GM23338 (cell line): ENCODE measurements around the gene FAM81B. TPM values are rescaled to one million over a fixed set of nuclear protein-coding genes. Genes with fewer than 3 reads are reported as not detected.

Source experiments
- ATAC-seq: fragments of 200-7000 bp; cut with Tn5 transposase; 3 replicates; pipeline ENCODE4 v1.9.1; 2020
- DNase-seq: peaks from one replicate; pipeline ENCODE4 v3.0.0-alpha.2; 2015; ENCODE audit warnings: low spot score
- H2AFZ ChIP-seq: fragments of 200-600 bp; sonication (generic); 2 replicates; pipeline ENCODE4 v1.8.0; 2016; ENCODE audit warnings: antibody characterized with exemption, mild to moderate bottlenecking, moderate library complexity
- H3F3A ChIP-seq: fragments of 200-600 bp; sonication (generic); replicated peaks from 2 replicates; pipeline ENCODE4 v1.8.0; 2017; ENCODE audit warnings: antibody characterized with exemption, mixed run types, low read depth
- H3K27ac ChIP-seq: fragments of 200-600 bp; sonication (generic); 2 replicates; pipeline ENCODE4 v1.6.1; 2016; ENCODE audit warnings: low read depth
- H3K27me3 ChIP-seq: fragments of 200-600 bp; sonication (generic); 2 replicates; pipeline ENCODE4 v1.8.0; 2016; ENCODE audit warnings: mild to moderate bottlenecking, mixed run types, moderate library complexity; ENCODE audit not compliant: insufficient read depth
- H3K36me3 ChIP-seq: fragments of 200-600 bp; sonication (generic); 2 replicates; pipeline ENCODE4 v1.8.0; 2016; ENCODE audit warnings: mild to moderate bottlenecking; ENCODE audit not compliant: insufficient read depth
- H3K4me1 ChIP-seq: fragments of 200-600 bp; sonication (generic); 2 replicates; pipeline ENCODE4 v1.8.0; 2016; ENCODE audit warnings: mild to moderate bottlenecking, moderate library complexity; ENCODE audit not compliant: insufficient read depth
- H3K4me2 ChIP-seq: fragments of 200-600 bp; sonication (generic); 2 replicates; pipeline ENCODE4 v1.7.1; 2017; ENCODE audit warnings: mixed run types
- H3K4me3 ChIP-seq: fragments of 200-600 bp; sonication (generic); 2 replicates; pipeline ENCODE4 v1.6.1; 2016; ENCODE audit warnings: mixed run types
- H3K79me2 ChIP-seq: fragments of 200-600 bp; sonication (generic); replicated peaks from 2 replicates; pipeline ENCODE4 v1.8.0; 2017; ENCODE audit warnings: mild to moderate bottlenecking; ENCODE audit not compliant: insufficient read depth
- H3K9me2 ChIP-seq: fragments of 200-600 bp; sonication (generic); 2 replicates; pipeline ENCODE4 v1.8.0; 2017; ENCODE audit not compliant: insufficient read depth
- H4K20me1 ChIP-seq: fragments of 200-600 bp; sonication (generic); replicated peaks from 2 replicates; pipeline ENCODE4 v1.8.0; 2017; ENCODE audit warnings: mild to moderate bottlenecking; ENCODE audit not compliant: insufficient read depth
- H3K27ac Mint-ChIP-seq: 2 replicates; pipeline ENCODE4 v1.8.0; 2020; ENCODE audit warnings: inconsistent platforms, mild to moderate bottlenecking, moderate library complexity, mixed read lengths
- H3K27me3 Mint-ChIP-seq: 3 replicates; pipeline ENCODE4 v1.8.0; 2022; ENCODE audit warnings: low read depth, mild to moderate bottlenecking, moderate library complexity, mixed read lengths, inconsistent platforms; ENCODE audit not compliant: insufficient read depth, poor library complexity
- H3K36me3 Mint-ChIP-seq: 3 replicates; pipeline ENCODE4 v1.8.0; 2021; ENCODE audit warnings: low read depth, mild to moderate bottlenecking, inconsistent platforms, moderate library complexity, mixed read lengths
- H3K4me1 Mint-ChIP-seq: 3 replicates; pipeline ENCODE4 v1.8.0; 2020; ENCODE audit warnings: mild to moderate bottlenecking, inconsistent platforms, mixed read lengths
- H3K4me3 Mint-ChIP-seq: 3 replicates; pipeline ENCODE4 v1.8.0; 2021; ENCODE audit warnings: moderate library complexity, mild to moderate bottlenecking, inconsistent platforms, mixed read lengths
- H3K9me3 Mint-ChIP-seq: 3 replicates; pipeline ENCODE4 v1.8.0; 2020; ENCODE audit warnings: moderate library complexity, mild to moderate bottlenecking, inconsistent platforms, mixed read lengths
- CREB1 ChIP-seq: fragments of 250-450 bp; sonication (Bioruptor Pico); IDR thresholded peaks from 2 replicates; pipeline ENCODE4 v1.5.0; 2020; ENCODE audit warnings: low read depth, mild to moderate bottlenecking, moderate library complexity
- REST ChIP-seq: IDR thresholded peaks from one replicate; pipeline ENCODE4 v1.6.1; 2018; ENCODE audit warnings: antibody characterized with exemption; ENCODE audit not compliant: unreplicated experiment
- STAT1 ChIP-seq: IDR thresholded peaks from one replicate; pipeline ENCODE4 v1.6.1; 2016; ENCODE audit warnings: antibody characterized with exemption; ENCODE audit not compliant: unreplicated experiment
- ZNF114 ChIP-seq: fragments of 250-450 bp; sonication (Bioruptor Pico); IDR thresholded peaks from 2 replicates; pipeline ENCODE4 v1.5.0; 2020; ENCODE audit warnings: mild to moderate bottlenecking, moderate library complexity
- ZNF331 ChIP-seq: fragments of 250-450 bp; sonication (Bioruptor Pico); IDR thresholded peaks from 2 replicates; pipeline ENCODE4 v1.5.0; 2020; ENCODE audit warnings: low read depth, mild to moderate bottlenecking, moderate library complexity
- ZNF462 ChIP-seq: fragments of 250-450 bp; sonication (Bioruptor Pico); IDR thresholded peaks from 2 replicates; pipeline ENCODE4 v1.5.0; 2020; ENCODE audit warnings: mild to moderate bottlenecking, moderate library complexity
- polyA plus RNA-seq: library from polyadenylated mRNA; unstranded; fragments of >200 nt; fragmentation: Nextera tagmentation; extraction: Ambion mirVana; gene quantifications from 2 replicates; pipeline ENCODE4 v1.2.1, GENCODE V29; 2016
- total RNA-seq: library from RNA; depleted of rRNA; stranded (reverse); fragments of >200 nt; shearing (Covaris generic); gene quantifications from 2 replicates; pipeline ENCODE4 v1.2.3, GENCODE V29; 2014

Gene FAM81B
- total and polyA plus RNA-seq, 2 experiments from 2014 or later = 0.40 TPM; not detected in 1

GRCh38 chr5:95374061-95374460 lies 17.1 kb upstream of the FAM81B start:
- Mint-ChIP-seq H3K36me3 (no peaks in the 10 kb centered on the region; the same call in 2 of the 3 replicates), H3K27me3 (no peaks in the 10 kb centered on the region), H3K9me3 (no peaks in the 10 kb centered on the region; the same call in 2 of the 3 replicates), H3K4me1 (no peaks in the 10 kb centered on the region), H3K27ac (no peak overlapping the region), H3K4me3 (no peak overlapping the region)
- H3K9me2 ChIP-seq = peaks cover 8% of the 10 kb centered on the region; the same call in 1 of the 2 replicates
- H4K20me1 ChIP-seq = no peaks in the 10 kb centered on the region
- H3K27ac ChIP-seq = no peak overlapping the region
- ATAC-seq (no peak), DNase-seq (no peak)
- no peaks in the 10 kb centered on the region for H3K4me1 ChIP-seq
- TF ChIP-seq ZNF114 (CRISPR knock-in tag) = no peak
- H3F3A ChIP-seq = no peaks in the 10 kb centered on the region
- H3K79me2 ChIP-seq = no peaks in the 10 kb centered on the region
- H3K27me3 ChIP-seq = no peaks in the 10 kb centered on the region
- no peak overlapping the region for H2AFZ ChIP-seq
- no peak overlapping the region for H3K4me2 ChIP-seq
- H3K36me3 ChIP-seq = no peaks in the 10 kb centered on the region
- H3K4me3 ChIP-seq = no peak overlapping the region

GRCh38 chr5:95375591-95375990 lies 15.6 kb upstream of the FAM81B start:
- no peak overlapping the region for H3K4me3 ChIP-seq
- Mint-ChIP-seq H3K27me3 (no peaks in the 10 kb centered on the region), H3K9me3 (peaks cover 11% of the 10 kb centered on the region), H3K27ac (0 out of 2 replicates have a peak overlapping the region, but pooled peaks have one; percentile 36), H3K4me1 (no peaks in the 10 kb centered on the region), H3K36me3 (peaks cover 11% of the 10 kb centered on the region), H3K4me3 (no peak overlapping the region)
- TF ChIP-seq ZNF114 (CRISPR knock-in tag) = no peak
- TF ChIP-seq REST = no peak
- no peak for TF ChIP-seq STAT1
- H3K9me2 ChIP-seq = no peaks in the 10 kb centered on the region; the same call in 1 of the 2 replicates
- no peaks in the 10 kb centered on the region for H3K27me3 ChIP-seq
- H4K20me1 ChIP-seq = no peaks in the 10 kb centered on the region
- peak overlapping the region; percentile 48; the same call in 1 of the 2 replicates for H2AFZ ChIP-seq
- H3K36me3 ChIP-seq = 0 out of 2 replicates have a peak, but pooled peaks cover under 1% of the 10 kb centered on the region
- no peak overlapping the region for H3K27ac ChIP-seq
- H3K79me2 ChIP-seq = no peaks in the 10 kb centered on the region
- H3F3A ChIP-seq = no peaks in the 10 kb centered on the region
- H3K4me1 ChIP-seq = no peaks in the 10 kb centered on the region
- ATAC-seq (no peak), DNase-seq (no peak)
- no peak overlapping the region for H3K4me2 ChIP-seq

GRCh38 chr5:95379133-95379532 lies 12.0 kb upstream of the FAM81B start:
- Histone ChIP-seq H3K4me2 (no peak overlapping the region), H3K27ac (no peak overlapping the region), H3K9me2 (no peaks in the 10 kb centered on the region), H3K27me3 (no peaks in the 10 kb centered on the region), H3F3A (no peaks in the 10 kb centered on the region), H3K36me3 (peaks cover 6% of the 10 kb centered on the region; the same call in 1 of the 2 replicates), H3K79me2 (no peaks in the 10 kb centered on the region), H2AFZ (no peak overlapping the region), H3K4me3 (no peak overlapping the region), H4K20me1 (no peaks in the 10 kb centered on the region), H3K4me1 (no peaks in the 10 kb centered on the region)
- Mint-ChIP-seq H3K9me3 (peaks cover 17% of the 10 kb centered on the region), H3K4me1 (no peaks in the 10 kb centered on the region), H3K36me3 (peaks cover 18% of the 10 kb centered on the region), H3K4me3 (no peak overlapping the region), H3K27ac (no peak overlapping the region), H3K27me3 (no peaks in the 10 kb centered on the region)
- ATAC-seq = no peak
- DNase-seq = no peak
- no peak for TF ChIP-seq STAT1
- no peak for TF ChIP-seq ZNF462 (CRISPR knock-in tag)
- no peak for TF ChIP-seq ZNF331 (CRISPR knock-in tag)
- no peak for TF ChIP-seq CREB1 (CRISPR knock-in tag)
